Immature natural killer cell (primary cell): ENCODE measurements around the gene TGM2. TPM values are rescaled to one million over a fixed set of nuclear protein-coding genes. Genes with fewer than 3 reads are reported as not detected.

Experiments
- DNase-seq, 3 donors: peaks; one replicate each; pipeline ENCODE4 v3.0.0; 2022; ENCODE audit warnings: mixed read lengths in 1 of 3
- H3K27ac Mint-ChIP-seq, 6 donors: one replicate each; pipeline ENCODE4 v1.8.0; 2020; ENCODE audit warnings: mixed read lengths in 6 of 6, mild to moderate bottlenecking in 5 of 6, inconsistent platforms in 4 of 6, moderate library complexity in 3 of 6
- H3K27me3 Mint-ChIP-seq, 3 donors: one replicate each; pipeline ENCODE4 v1.8.0; 2020 to 2021; ENCODE audit warnings: low read depth in 3 of 3, mild to moderate bottlenecking in 3 of 3, mixed read lengths in 3 of 3, moderate library complexity in 3 of 3, inconsistent platforms in 1 of 3
- H3K36me3 Mint-ChIP-seq, 3 donors: one replicate each; pipeline ENCODE4 v1.8.0; 2020; ENCODE audit warnings: mixed read lengths in 3 of 3, inconsistent platforms in 2 of 3, mild to moderate bottlenecking in 2 of 3
- H3K4me1 Mint-ChIP-seq, 2 donors: one replicate each; pipeline ENCODE4 v1.8.0; 2020; ENCODE audit warnings: inconsistent platforms in 2 of 2, mild to moderate bottlenecking in 2 of 2, mixed read lengths in 2 of 2, moderate library complexity in 1 of 2
- H3K4me3 Mint-ChIP-seq, 5 donors: one replicate each; pipeline ENCODE4 v1.8.0; 2020; ENCODE audit warnings: mild to moderate bottlenecking in 5 of 5, mixed read lengths in 5 of 5, inconsistent platforms in 3 of 5, moderate library complexity in 3 of 5
- H3K9me3 Mint-ChIP-seq, 6 donors: one replicate each; pipeline ENCODE4 v1.8.0; 2020; ENCODE audit warnings: mild to moderate bottlenecking in 6 of 6, mixed read lengths in 6 of 6, inconsistent platforms in 4 of 6, moderate library complexity in 3 of 6
- polyA plus RNA-seq, 3 donors: library from polyadenylated mRNA; unstranded; fragments of 300-500 nt; fragmentation: Illumina TruSeq; gene quantifications; one replicate each; pipeline ENCODE4 v1.2.3, GENCODE V29; 2021

The TGM2 gene
- polyA plus RNA-seq, 3 donors from 2014 or later, result not detected

DNA sequence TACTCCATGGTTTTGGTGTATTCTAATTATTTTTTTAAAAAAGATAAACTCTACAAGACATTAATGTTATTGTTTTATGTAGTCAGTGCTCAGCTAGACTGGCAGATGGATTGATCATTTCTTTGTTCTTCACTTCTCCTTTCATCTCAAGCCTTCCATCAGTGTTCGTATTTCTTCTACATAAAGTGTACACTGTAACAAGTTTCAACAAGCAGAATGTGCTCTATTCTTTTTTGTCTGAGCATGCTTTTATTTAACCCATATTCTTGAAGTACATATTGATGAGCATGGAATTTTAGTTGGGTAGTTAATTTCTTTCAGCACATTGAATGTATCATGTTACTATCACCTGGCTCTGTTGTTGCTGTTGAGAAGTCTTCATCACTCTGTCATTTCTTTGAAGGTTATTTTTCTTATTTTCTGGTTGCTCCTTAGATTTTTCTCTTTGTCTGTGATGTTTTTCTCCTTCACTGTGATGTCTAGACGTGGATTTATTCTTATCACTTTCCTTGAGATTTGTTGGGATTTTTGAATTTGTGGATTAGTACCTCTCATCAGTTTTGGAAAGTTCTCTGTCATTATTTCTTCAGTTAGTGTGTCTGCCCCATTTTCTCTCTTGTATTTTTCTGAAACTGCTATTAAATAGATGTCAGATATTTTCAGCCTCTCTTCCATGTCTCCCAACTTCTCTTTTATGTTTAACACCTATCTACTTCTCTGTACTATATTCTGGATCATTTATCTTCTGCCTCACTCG is 48.5 kb downstream of the TGM2 start:
- H3K4me3 Mint-ChIP-seq, result no peak overlapping the region
- no peaks in the 10 kb centered on the region for H3K4me1 Mint-ChIP-seq
- no peaks in the 10 kb centered on the region for H3K36me3 Mint-ChIP-seq
- no peak for DNase-seq
- peaks cover 0 to 5% (median 0%) of the 10 kb centered on the region in 3 donors for H3K27me3 Mint-ChIP-seq
- no peaks in the 10 kb centered on the region for H3K9me3 Mint-ChIP-seq
- no peak overlapping the region for H3K27ac Mint-ChIP-seq

GRCh38 chr20:38115896-38116295 is 49.2 kb downstream of the TGM2 start:
- H3K27ac Mint-ChIP-seq, result no peak overlapping the region
- peaks cover 0 to 8% (median 0%) of the 10 kb centered on the region in 3 donors for H3K27me3 Mint-ChIP-seq
- DNase-seq, result no peak
- no peaks in the 10 kb centered on the region for H3K4me1 Mint-ChIP-seq
- H3K36me3 Mint-ChIP-seq, result no peaks in the 10 kb centered on the region
- H3K9me3 Mint-ChIP-seq, result no peaks in the 10 kb centered on the region
- no peak overlapping the region for H3K4me3 Mint-ChIP-seq

- Mint-ChIP-seq H3K36me3 (no peaks in the 10 kb centered on the region), H3K4me1 (no peaks in the 10 kb centered on the region), H3K9me3 (no peaks in the 10 kb centered on the region), H3K4me3 (no peak overlapping the region), H3K27me3 (peaks cover 0 to 8% (median 0%) of the 10 kb centered on the region in 3 donors), H3K27ac (peak overlapping the region in 1 of 6 donors; percentile 36)
- no peak for DNase-seq
Measured at GRCh38 chr20:38115205-38115604, 49.9 kb downstream of the TGM2 start.

GRCh38 chr20:38114353-38114791 is 50.7 kb downstream of the TGM2 start:
- Mint-ChIP-seq H3K27me3 (peaks cover 0 to 8% (median 0%) of the 10 kb centered on the region in 3 donors), H3K4me3 (no peak overlapping the region), H3K27ac (no peak overlapping the region), H3K4me1 (no peaks in the 10 kb centered on the region), H3K36me3 (no peaks in the 10 kb centered on the region), H3K9me3 (no peaks in the 10 kb centered on the region)
- DNase-seq, result no peak

GRCh38 chr20:38113401-38114325 is 51.4 kb downstream of the TGM2 start:
- no peaks in the 10 kb centered on the region for H3K4me1 Mint-ChIP-seq
- DNase-seq, result no peak
- peaks cover 0 to 8% (median 0%) of the 10 kb centered on the region in 3 donors for H3K27me3 Mint-ChIP-seq
- H3K4me3 Mint-ChIP-seq, result no peak overlapping the region
- no peaks in the 10 kb centered on the region for H3K9me3 Mint-ChIP-seq
- no peaks in the 10 kb centered on the region for H3K36me3 Mint-ChIP-seq
- no peak overlapping the region for H3K27ac Mint-ChIP-seq

- no peak overlapping the region for H3K4me3 Mint-ChIP-seq
- H3K27me3 Mint-ChIP-seq, result peaks cover 0 to 8% (median 0%) of the 10 kb centered on the region in 3 donors
- H3K9me3 Mint-ChIP-seq, result no peaks in the 10 kb centered on the region
- DNase-seq, result no peak
- no peak overlapping the region for H3K27ac Mint-ChIP-seq
- no peaks in the 10 kb centered on the region for H3K4me1 Mint-ChIP-seq
- no peaks in the 10 kb centered on the region for H3K36me3 Mint-ChIP-seq
Measured at GRCh38 chr20:38112930-38113294, 52.2 kb downstream of the TGM2 start.

- DNase-seq, result no peak
- peaks cover 0 to 7% (median 0%) of the 10 kb centered on the region in 3 donors for H3K27me3 Mint-ChIP-seq
- no peak overlapping the region for H3K27ac Mint-ChIP-seq
- no peaks in the 10 kb centered on the region for H3K9me3 Mint-ChIP-seq
- H3K36me3 Mint-ChIP-seq, result no peaks in the 10 kb centered on the region
- H3K4me1 Mint-ChIP-seq, result no peaks in the 10 kb centered on the region
- H3K4me3 Mint-ChIP-seq, result no peak overlapping the region
Measured at GRCh38 chr20:38112261-38112929, 52.7 kb downstream of the TGM2 start.

DNA sequence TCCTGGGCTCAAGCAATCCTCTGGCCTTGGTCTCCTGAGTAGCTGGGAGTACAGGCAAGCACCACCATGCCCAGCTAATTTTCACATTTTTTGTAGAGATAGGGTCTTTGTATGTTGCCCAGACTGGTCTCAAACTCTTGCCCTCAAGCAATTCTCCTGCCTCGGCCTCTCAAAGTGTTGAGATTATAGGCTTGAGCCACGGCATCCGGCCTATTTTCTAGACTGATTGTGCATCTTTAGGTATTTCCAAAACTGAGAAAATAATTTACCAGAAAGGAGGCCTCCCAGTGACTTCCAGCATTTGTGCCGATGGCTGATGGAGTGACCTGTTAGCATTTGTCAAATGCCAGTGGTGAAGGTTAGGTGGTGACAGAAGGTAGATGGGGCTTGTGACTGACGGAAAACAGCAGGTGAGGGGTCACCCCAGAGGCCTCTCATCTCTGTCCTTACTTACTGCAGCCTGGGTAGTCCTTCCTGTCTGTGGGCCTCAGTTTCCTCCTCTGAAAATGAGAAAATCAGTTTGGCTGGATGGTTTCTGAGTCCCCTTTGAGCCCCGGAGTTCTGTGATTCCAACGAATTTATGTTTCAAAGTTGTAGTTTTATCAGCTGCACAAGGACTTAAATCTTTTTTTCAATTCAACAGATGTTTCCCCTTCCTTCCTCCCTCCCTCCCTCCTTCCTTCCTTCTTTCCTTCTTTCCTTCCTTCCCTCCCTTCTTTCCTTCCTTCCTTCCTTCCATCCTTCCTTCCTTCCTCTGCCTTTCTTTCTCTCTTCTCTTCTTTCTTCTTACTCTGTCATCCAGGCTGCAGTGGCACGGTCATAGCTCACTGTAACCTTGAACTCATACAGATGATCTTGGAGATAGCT is 53.5 kb downstream of the TGM2 start:
- H3K9me3 Mint-ChIP-seq, result no peaks in the 10 kb centered on the region
- no peak overlapping the region for H3K27ac Mint-ChIP-seq
- no peak overlapping the region for H3K4me3 Mint-ChIP-seq
- no peaks in the 10 kb centered on the region for H3K4me1 Mint-ChIP-seq
- peaks cover 0 to 6% (median 0%) of the 10 kb centered on the region in 3 donors for H3K27me3 Mint-ChIP-seq
- DNase-seq, result no peak
- H3K36me3 Mint-ChIP-seq, result no peaks in the 10 kb centered on the region

DNA sequence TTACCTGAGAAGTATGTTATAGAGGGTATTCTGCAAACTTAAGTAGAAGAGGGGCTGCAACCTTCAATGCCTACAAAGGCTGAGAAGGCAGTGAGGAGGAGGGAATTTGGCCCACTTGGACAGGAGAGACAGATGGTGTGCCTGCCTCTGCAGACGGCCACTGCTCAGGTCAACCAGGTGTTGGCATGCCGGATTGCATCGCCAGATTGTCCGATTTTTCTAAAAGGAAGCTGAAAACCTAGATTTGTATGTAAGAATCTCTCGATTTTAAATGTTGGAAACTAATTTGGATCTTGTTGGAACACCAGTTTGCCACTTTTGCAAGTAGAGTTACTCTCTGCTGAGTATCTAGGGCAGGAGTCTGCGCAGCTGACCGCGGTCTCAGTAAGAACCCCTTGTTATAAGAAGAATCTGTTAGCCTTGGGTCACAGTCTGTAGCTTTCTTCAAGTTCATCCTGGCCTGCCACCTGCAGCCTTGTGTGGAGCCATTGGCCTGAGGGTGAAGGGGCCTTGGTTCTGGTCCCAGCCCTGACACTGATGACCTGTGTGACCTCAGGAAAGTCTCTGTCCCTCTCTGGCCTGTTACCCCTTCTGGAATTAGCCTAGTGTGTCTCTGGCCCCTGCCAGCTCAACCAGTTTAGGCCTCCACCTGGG is 54.4 kb downstream of the TGM2 start:
- no peaks in the 10 kb centered on the region for H3K9me3 Mint-ChIP-seq
- H3K27me3 Mint-ChIP-seq, result peaks cover 0 to 4% (median 2%) of the 10 kb centered on the region in 3 donors
- no peak overlapping the region for H3K27ac Mint-ChIP-seq
- H3K4me1 Mint-ChIP-seq, result no peaks in the 10 kb centered on the region
- DNase-seq, result no peak
- no peaks in the 10 kb centered on the region for H3K36me3 Mint-ChIP-seq
- H3K4me3 Mint-ChIP-seq, result no peak overlapping the region

GRCh38 chr20:38109591-38110524 is 55.2 kb downstream of the TGM2 start:
- no peak for DNase-seq
- Mint-ChIP-seq H3K4me1 (no peaks in the 10 kb centered on the region), H3K27me3 (peaks cover 0 to 4% (median 2%) of the 10 kb centered on the region in 3 donors), H3K4me3 (no peak overlapping the region), H3K27ac (no peak overlapping the region), H3K9me3 (no peaks in the 10 kb centered on the region), H3K36me3 (peaks cover 0 to 2% (median 0%) of the 10 kb centered on the region in 3 donors)

DNA sequence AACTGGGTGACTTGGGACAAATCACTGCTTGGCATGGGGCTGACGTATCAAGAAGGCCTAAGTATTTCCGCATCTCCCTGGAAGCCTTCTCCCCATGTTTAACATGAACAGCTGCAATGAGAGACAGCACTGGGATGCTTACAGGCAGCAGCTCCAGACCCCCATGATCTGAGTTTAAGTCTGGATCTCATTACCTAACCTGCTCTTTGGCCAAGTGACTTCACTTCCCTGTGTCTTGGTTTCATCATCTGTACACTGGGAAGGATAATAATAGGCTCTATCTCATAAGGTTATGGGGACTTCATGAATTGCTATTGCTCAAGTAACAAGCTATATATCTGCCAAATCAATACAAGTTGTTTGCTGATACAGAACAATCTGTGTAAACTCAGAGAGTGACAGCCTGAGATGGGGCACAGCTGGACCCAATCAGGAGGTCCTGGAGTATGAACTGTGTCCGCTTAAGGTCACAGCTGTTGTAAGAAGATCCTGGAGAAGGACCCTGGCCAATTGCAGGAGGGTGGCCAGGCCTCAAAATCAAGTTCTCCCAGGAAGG is 56.0 kb downstream of the TGM2 start:
- Mint-ChIP-seq H3K4me1 (no peaks in the 10 kb centered on the region), H3K36me3 (peaks cover 0 to 8% (median 0%) of the 10 kb centered on the region in 3 donors), H3K27ac (peak overlapping the region in 1 of 6 donors; percentile 19), H3K9me3 (no peaks in the 10 kb centered on the region), H3K27me3 (peaks cover 0 to 4% (median 2%) of the 10 kb centered on the region in 3 donors), H3K4me3 (no peak overlapping the region)
- DNase-seq, result no peak
